Glutamatergic neuron (in vitro differentiated cells): Measurements from ENCODE around the gene CCDC138. TPM values are rescaled to one million over a fixed set of nuclear protein-coding genes. Genes with fewer than 3 reads are reported as not detected.

ENCODE experiments used
- DNase-seq: peaks from one replicate; pipeline ENCODE4 v3.0.0; 2022
- H3K27ac Mint-ChIP-seq: one replicate; pipeline ENCODE4 v1.8.0; 2020; ENCODE audit warnings: mild to moderate bottlenecking, mixed read lengths, inconsistent platforms; ENCODE audit not compliant: unreplicated experiment
- H3K27me3 Mint-ChIP-seq: one replicate; pipeline ENCODE4 v1.8.0; 2020; ENCODE audit warnings: mild to moderate bottlenecking, moderate library complexity, mixed read lengths, inconsistent platforms; ENCODE audit not compliant: unreplicated experiment
- H3K36me3 Mint-ChIP-seq: one replicate; pipeline ENCODE4 v1.8.0; 2020; ENCODE audit warnings: mild to moderate bottlenecking, mixed read lengths, inconsistent platforms; ENCODE audit not compliant: unreplicated experiment
- H3K4me1 Mint-ChIP-seq: one replicate; pipeline ENCODE4 v1.8.0; 2020; ENCODE audit warnings: mild to moderate bottlenecking, low read depth, mixed read lengths, inconsistent platforms; ENCODE audit not compliant: unreplicated experiment
- H3K4me3 Mint-ChIP-seq: one replicate; pipeline ENCODE4 v1.8.0; 2020; ENCODE audit warnings: mild to moderate bottlenecking, mixed read lengths, inconsistent platforms; ENCODE audit not compliant: unreplicated experiment
- H3K9me3 Mint-ChIP-seq: one replicate; pipeline ENCODE4 v1.8.0; 2020; ENCODE audit warnings: mild to moderate bottlenecking, moderate library complexity, mixed read lengths, inconsistent platforms; ENCODE audit not compliant: unreplicated experiment
- total RNA-seq: library from RNA; stranded (reverse); fragmentation: NEBNext Ultra II Directional; extraction: Animal tissue kit (Norgen Biotek cat#: 25700); gene quantifications from one replicate; pipeline ENCODE4 v1.2.1, GENCODE V29; 2021; ENCODE audit not compliant: unreplicated experiment
- TF ChIP-seq, protein P1 (sequence below): fragments of 200-600 bp; sonication (generic); IDR thresholded peaks from one replicate; pipeline ENCODE4 v1.5.0; 2021; ENCODE audit not compliant: partially characterized antibody, unreplicated experiment

CCDC138 gene
- total RNA-seq, 1 donor from 2014 or later, result 12.0 TPM

DNA sequence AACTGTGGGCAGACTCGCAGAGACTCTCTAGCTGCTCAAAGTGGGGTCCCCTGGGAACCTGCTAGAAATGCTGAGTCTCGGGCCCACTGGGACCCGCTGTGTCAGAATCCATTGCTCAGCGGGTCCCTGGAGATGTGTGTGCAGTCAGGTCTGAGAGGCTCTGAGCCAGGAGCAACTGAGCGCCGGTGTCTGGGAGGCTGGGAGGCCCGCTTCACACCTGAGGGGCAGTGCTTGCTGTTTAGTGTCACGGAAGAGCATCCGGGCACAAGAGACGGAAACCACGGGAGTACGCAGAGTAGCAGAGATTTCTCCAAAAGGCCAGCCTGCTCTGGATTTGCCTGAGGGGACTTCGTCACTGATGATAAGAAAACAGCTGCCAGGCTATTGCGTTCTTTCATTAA lies 132.4 kb downstream of the CCDC138 start:
- no peak overlapping the region for H3K27ac Mint-ChIP-seq
- TF ChIP-seq, protein P1, sequence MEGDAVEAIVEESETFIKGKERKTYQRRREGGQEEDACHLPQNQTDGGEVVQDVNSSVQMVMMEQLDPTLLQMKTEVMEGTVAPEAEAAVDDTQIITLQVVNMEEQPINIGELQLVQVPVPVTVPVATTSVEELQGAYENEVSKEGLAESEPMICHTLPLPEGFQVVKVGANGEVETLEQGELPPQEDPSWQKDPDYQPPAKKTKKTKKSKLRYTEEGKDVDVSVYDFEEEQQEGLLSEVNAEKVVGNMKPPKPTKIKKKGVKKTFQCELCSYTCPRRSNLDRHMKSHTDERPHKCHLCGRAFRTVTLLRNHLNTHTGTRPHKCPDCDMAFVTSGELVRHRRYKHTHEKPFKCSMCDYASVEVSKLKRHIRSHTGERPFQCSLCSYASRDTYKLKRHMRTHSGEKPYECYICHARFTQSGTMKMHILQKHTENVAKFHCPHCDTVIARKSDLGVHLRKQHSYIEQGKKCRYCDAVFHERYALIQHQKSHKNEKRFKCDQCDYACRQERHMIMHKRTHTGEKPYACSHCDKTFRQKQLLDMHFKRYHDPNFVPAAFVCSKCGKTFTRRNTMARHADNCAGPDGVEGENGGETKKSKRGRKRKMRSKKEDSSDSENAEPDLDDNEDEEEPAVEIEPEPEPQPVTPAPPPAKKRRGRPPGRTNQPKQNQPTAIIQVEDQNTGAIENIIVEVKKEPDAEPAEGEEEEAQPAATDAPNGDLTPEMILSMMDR, result no peak
- no peak for DNase-seq
- H3K9me3 Mint-ChIP-seq, result no peaks in the 10 kb centered on the region
- no peaks in the 10 kb centered on the region for H3K36me3 Mint-ChIP-seq
- H3K4me1 Mint-ChIP-seq, result peaks cover 3% of the 10 kb centered on the region
- H3K4me3 Mint-ChIP-seq, result no peak overlapping the region
- peaks cover 2% of the 10 kb centered on the region for H3K27me3 Mint-ChIP-seq

GRCh38 chr2:108919571-108920373 lies 133.2 kb downstream of the CCDC138 start:
- Mint-ChIP-seq H3K4me1 (peaks cover 3% of the 10 kb centered on the region), H3K9me3 (peaks cover 2% of the 10 kb centered on the region), H3K4me3 (no peak overlapping the region), H3K36me3 (no peaks in the 10 kb centered on the region), H3K27ac (no peak overlapping the region), H3K27me3 (peaks cover 5% of the 10 kb centered on the region)
- no peak for DNase-seq
- TF ChIP-seq, protein P1, result no peak

- Mint-ChIP-seq H3K36me3 (no peaks in the 10 kb centered on the region), H3K4me1 (peaks cover 3% of the 10 kb centered on the region), H3K4me3 (no peak overlapping the region), H3K9me3 (peaks cover 2% of the 10 kb centered on the region), H3K27ac (no peak overlapping the region), H3K27me3 (peaks cover 5% of the 10 kb centered on the region)
- no peak for DNase-seq
- TF ChIP-seq, protein P1, result no peak
Measured at GRCh38 chr2:108920686-108921085, 134.1 kb downstream of the CCDC138 start.

DNA sequence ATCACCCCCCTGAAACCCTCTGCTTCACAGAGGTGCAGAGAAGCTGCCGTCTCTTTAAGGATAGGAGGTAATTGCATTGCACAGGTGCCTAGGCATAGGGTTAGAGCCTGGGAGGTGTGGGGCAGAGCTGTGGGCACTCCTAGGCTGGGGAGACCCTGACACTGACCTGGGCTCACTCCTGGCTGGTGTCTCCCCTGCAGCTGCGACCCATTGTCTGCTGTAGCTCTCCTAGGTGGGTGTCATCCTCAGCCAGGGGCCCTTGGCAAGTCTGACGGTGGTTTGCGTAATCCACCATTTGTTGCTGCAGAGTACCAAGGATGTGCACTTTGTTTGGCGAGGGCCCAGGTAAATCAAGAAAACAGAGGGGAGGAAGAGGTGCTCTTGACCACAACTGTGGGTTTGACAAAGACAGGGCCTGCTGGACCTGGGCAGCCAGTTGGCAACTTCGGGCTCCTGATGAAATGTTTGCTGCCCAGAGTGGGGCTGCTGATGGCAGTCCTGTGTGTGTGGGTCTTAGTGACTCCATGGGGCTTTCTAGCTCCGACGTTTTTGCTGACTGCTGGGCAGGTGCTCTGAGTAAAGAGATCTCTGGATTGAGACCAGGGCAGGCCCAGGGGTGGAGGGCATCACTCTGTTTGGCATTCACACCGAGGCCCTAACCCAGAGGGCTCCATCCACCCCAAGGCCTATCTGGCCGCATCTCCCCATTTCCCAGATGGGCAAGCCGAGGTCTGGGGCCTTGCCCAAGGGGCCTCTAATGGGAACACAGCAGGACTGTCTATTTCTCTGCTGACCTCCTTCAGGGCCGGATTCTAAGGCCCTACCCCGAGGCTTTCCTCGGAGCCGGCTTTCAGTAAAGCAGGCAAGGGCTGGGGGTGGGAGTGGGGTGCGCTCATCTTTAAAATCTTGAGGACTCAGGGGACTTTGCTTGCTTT lies 134.8 kb downstream of the CCDC138 start:
- Mint-ChIP-seq H3K27me3 (peaks cover 5% of the 10 kb centered on the region), H3K36me3 (no peaks in the 10 kb centered on the region), H3K27ac (no peak overlapping the region), H3K4me3 (no peak overlapping the region), H3K4me1 (peaks cover 3% of the 10 kb centered on the region), H3K9me3 (peaks cover 2% of the 10 kb centered on the region)
- no peak for DNase-seq
- TF ChIP-seq, protein P1, result no peak
